ENCODE data around the gene ROBO1.

DNA sequence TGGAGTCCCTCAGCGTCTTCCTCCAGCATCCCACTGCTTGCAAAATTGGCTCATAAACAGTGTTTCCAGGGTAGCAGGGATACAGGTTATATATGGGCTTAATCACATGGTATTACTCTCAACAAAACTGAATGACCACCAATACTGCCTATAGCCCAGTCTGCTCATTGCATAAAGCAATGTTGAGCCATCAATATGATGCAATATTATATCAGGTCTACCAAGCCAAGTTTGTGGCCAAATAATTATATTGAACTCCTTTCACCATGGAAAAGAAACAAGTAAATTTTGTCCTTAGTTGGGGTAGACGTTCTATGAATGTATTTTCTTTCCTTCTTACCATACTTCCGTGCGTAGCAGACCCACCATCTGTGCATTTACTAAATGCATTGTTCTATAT, 652.3 kb downstream of the ROBO1 start:
- TF ChIP-seq, protein P1, sequence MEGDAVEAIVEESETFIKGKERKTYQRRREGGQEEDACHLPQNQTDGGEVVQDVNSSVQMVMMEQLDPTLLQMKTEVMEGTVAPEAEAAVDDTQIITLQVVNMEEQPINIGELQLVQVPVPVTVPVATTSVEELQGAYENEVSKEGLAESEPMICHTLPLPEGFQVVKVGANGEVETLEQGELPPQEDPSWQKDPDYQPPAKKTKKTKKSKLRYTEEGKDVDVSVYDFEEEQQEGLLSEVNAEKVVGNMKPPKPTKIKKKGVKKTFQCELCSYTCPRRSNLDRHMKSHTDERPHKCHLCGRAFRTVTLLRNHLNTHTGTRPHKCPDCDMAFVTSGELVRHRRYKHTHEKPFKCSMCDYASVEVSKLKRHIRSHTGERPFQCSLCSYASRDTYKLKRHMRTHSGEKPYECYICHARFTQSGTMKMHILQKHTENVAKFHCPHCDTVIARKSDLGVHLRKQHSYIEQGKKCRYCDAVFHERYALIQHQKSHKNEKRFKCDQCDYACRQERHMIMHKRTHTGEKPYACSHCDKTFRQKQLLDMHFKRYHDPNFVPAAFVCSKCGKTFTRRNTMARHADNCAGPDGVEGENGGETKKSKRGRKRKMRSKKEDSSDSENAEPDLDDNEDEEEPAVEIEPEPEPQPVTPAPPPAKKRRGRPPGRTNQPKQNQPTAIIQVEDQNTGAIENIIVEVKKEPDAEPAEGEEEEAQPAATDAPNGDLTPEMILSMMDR (IDR thresholded peaks at IDR 0.05) = no peak
- no peak for TF ChIP-seq POLR2A (IDR thresholded peaks at IDR 0.05)
